Neural cell (in vitro differentiated cells): ENCODE results near the gene AGBL1. TPM values are rescaled to one million over a fixed set of nuclear protein-coding genes. Genes with fewer than 3 reads are reported as not detected.

Source experiments
- H2AFZ ChIP-seq: fragments of 200-600, 300-800 bp; sonication (generic), shearing (Covaris generic); 2 replicates; pipeline ENCODE4 v1.6.0; 2014; ENCODE audit warnings: low read depth, mild to moderate bottlenecking, antibody characterized with exemption, low read length, moderate library complexity
- H3F3A ChIP-seq: fragments of 200-600 bp; shearing (Covaris generic); 2 replicates; pipeline ENCODE4 v1.6.1; 2016; ENCODE audit warnings: mild to moderate bottlenecking, moderate library complexity, mixed read lengths, antibody characterized with exemption, low read length; ENCODE audit not compliant: insufficient read depth, poor library complexity, severe bottlenecking
- H3K27ac ChIP-seq: fragments of 200-600, 300-800 bp; sonication (generic), shearing (Covaris generic); 2 replicates; pipeline ENCODE4 v1.5.1; 2014; ENCODE audit warnings: mild to moderate bottlenecking, low read length, moderate library complexity
- H3K27me3 ChIP-seq: fragments of 300-800, 200-600 bp; sonication (generic), shearing (Covaris generic); 2 replicates; pipeline ENCODE4 v1.6.0; 2014; ENCODE audit warnings: mild to moderate bottlenecking, low read depth, low read length, moderate library complexity; ENCODE audit not compliant: insufficient read depth
- H3K36me3 ChIP-seq: fragments of 300-800, 200-600 bp; sonication (generic), shearing (Covaris generic); 2 replicates; pipeline ENCODE4 v1.5.1; 2014; ENCODE audit warnings: mild to moderate bottlenecking, antibody characterized with exemption, low read length, moderate library complexity; ENCODE audit not compliant: insufficient read depth
- H3K4me2 ChIP-seq: fragments of 300-800, 200-600 bp; sonication (generic), shearing (Covaris generic); 2 replicates; pipeline ENCODE4 v1.6.0; 2014; ENCODE audit warnings: mild to moderate bottlenecking, low read length
- H3K4me3 ChIP-seq: fragments of 300-800, 200-600 bp; sonication (generic), shearing (Covaris generic); 2 replicates; pipeline ENCODE4 v1.5.1; 2014; ENCODE audit warnings: mild to moderate bottlenecking, low read length, moderate library complexity
- H3K79me2 ChIP-seq: fragments of 200-600 bp; shearing (Covaris generic); replicated peaks from 2 replicates; pipeline ENCODE4 v1.6.0; 2014; ENCODE audit warnings: mild to moderate bottlenecking, low read length, moderate library complexity; ENCODE audit not compliant: insufficient read depth
- H3K9ac ChIP-seq: fragments of 300-800, 200-600 bp; sonication (generic), shearing (Covaris generic); 2 replicates; pipeline ENCODE4 v1.6.1; 2016; ENCODE audit warnings: mild to moderate bottlenecking, low read length, mixed read lengths
- H3K9me2 ChIP-seq: fragments of 200-600 bp; shearing (Covaris generic); 2 replicates; pipeline ENCODE4 v1.6.1; 2016; ENCODE audit warnings: mild to moderate bottlenecking, low read length, mixed read lengths; ENCODE audit not compliant: insufficient read depth
- H3K9me3 ChIP-seq: fragments of 200-600, 300-800 bp; sonication (generic), shearing (Covaris generic); 2 replicates; pipeline ENCODE4 v1.6.1; 2016; ENCODE audit warnings: mild to moderate bottlenecking, mixed run types, low read length, moderate library complexity, mixed read lengths
- H4K20me1 ChIP-seq: fragments of 200-600 bp; shearing (Covaris generic); 2 replicates; pipeline ENCODE4 v1.6.1; 2016; ENCODE audit warnings: mild to moderate bottlenecking, mixed run types; ENCODE audit not compliant: insufficient read depth
- CTCF ChIP-seq: fragments of 450-650 bp; IDR thresholded peaks from 2 replicates; pipeline ENCODE4 v1.5.1; 2014; ENCODE audit warnings: antibody characterized with exemption, mild to moderate bottlenecking, moderate library complexity; ENCODE audit not compliant: poor library complexity, severe bottlenecking
- EP300 ChIP-seq: fragments of 450-650 bp; conservative IDR thresholded peaks from 2 replicates; pipeline ENCODE4 v1.6.1; 2014; ENCODE audit warnings: antibody characterized with exemption, mild to moderate bottlenecking, moderate library complexity; ENCODE audit not compliant: poor library complexity, severe bottlenecking
- EZH2 ChIP-seq: fragments of 200-600, 300-800 bp; shearing (Covaris generic), sonication (generic); IDR thresholded peaks from 2 replicates; pipeline ENCODE4 v1.6.1; 2014; ENCODE audit warnings: antibody characterized with exemption, low read length, borderline replicate concordance, mild to moderate bottlenecking; ENCODE audit not compliant: insufficient read depth, poor library complexity, severe bottlenecking
- MXI1 ChIP-seq: fragments of 450-650 bp; conservative IDR thresholded peaks from 2 replicates; pipeline ENCODE4 v1.6.1; 2014; ENCODE audit warnings: antibody characterized with exemption, mild to moderate bottlenecking; ENCODE audit not compliant: poor library complexity, severe bottlenecking
- POLR2AphosphoS5 ChIP-seq: IDR thresholded peaks from 2 replicates; pipeline ENCODE4 v1.6.1; 2012
- RAD21 ChIP-seq: fragments of 450-650 bp; conservative IDR thresholded peaks from 2 replicates; pipeline ENCODE4 v1.6.1; 2014; ENCODE audit warnings: antibody characterized with exemption, mild to moderate bottlenecking, moderate library complexity
- REST ChIP-seq: IDR thresholded peaks from 2 replicates; pipeline ENCODE4 v1.6.1; 2012; ENCODE audit warnings: borderline replicate concordance
- SMC3 ChIP-seq: fragments of 450-650 bp; conservative IDR thresholded peaks from 2 replicates; pipeline ENCODE4 v1.6.1; 2014; ENCODE audit warnings: antibody characterized with exemption, mild to moderate bottlenecking, moderate library complexity; ENCODE audit not compliant: poor library complexity
- TAF1 ChIP-seq: IDR thresholded peaks from 2 replicates; pipeline ENCODE4 v1.6.1; 2012; ENCODE audit warnings: low read depth
- polyA plus RNA-seq: library from polyadenylated mRNA; depleted of rRNA; stranded (reverse); fragments of >200 nt; gene quantifications from 2 replicates; pipeline ENCODE4 v1.2.3, GENCODE V29; 2014

Gene AGBL1
- polyA plus RNA-seq, 1 donor from 2014 or later = 0.12 TPM

GRCh38 chr15:86661580-86661979 is 581.9 kb downstream of the AGBL1 start:
- H3K4me3 ChIP-seq = no peak overlapping the region
- H3K9ac ChIP-seq = no peak overlapping the region
- no peak overlapping the region for H2AFZ ChIP-seq
- no peaks in the 10 kb centered on the region for H3F3A ChIP-seq
- no peaks in the 10 kb centered on the region for H3K36me3 ChIP-seq
- no peaks in the 10 kb centered on the region for H3K79me2 ChIP-seq
- H3K9me2 ChIP-seq = no peaks in the 10 kb centered on the region
- no peaks in the 10 kb centered on the region for H3K9me3 ChIP-seq
- H3K27me3 ChIP-seq = no peaks in the 10 kb centered on the region
- H3K27ac ChIP-seq = no peak overlapping the region
- H4K20me1 ChIP-seq = no peaks in the 10 kb centered on the region
- H3K4me2 ChIP-seq = no peak overlapping the region
- TF ChIP-seq MXI1 (no peak), EZH2 (no peak), SMC3 (no peak), POLR2AphosphoS5 (no peak), CTCF (no peak), REST (no peak), EP300 (no peak), TAF1 (no peak)

GRCh38 chr15:86663304-86663703 is 583.6 kb downstream of the AGBL1 start:
- no peaks in the 10 kb centered on the region for H3K27me3 ChIP-seq
- H3K27ac ChIP-seq = no peak overlapping the region
- H3K4me2 ChIP-seq = no peak overlapping the region
- no peaks in the 10 kb centered on the region for H3K9me2 ChIP-seq
- no peaks in the 10 kb centered on the region for H3K79me2 ChIP-seq
- no peaks in the 10 kb centered on the region for H3F3A ChIP-seq
- TF ChIP-seq TAF1 (no peak), RAD21 (no peak), CTCF (no peak), EP300 (no peak), REST (no peak), EZH2 (no peak), SMC3 (no peak), POLR2AphosphoS5 (no peak), MXI1 (no peak)
- H2AFZ ChIP-seq = no peak overlapping the region
- no peaks in the 10 kb centered on the region for H3K36me3 ChIP-seq
- H3K9ac ChIP-seq = no peak overlapping the region
- no peak overlapping the region for H3K4me3 ChIP-seq
- no peaks in the 10 kb centered on the region for H3K9me3 ChIP-seq
- H4K20me1 ChIP-seq = no peaks in the 10 kb centered on the region
